ENCODE data around the gene HSPB6.
"Not testable (repeated sequence)": the region's sequence is repeated elsewhere in the genome, so short reads cannot be mapped to it uniquely, and the experiment has no call there.

Gene HSPB6

GRCh38 chr19:35731779-35732405 lies 24.9 kb downstream of the HSPB6 start:
- DNase-seq (ENCODE audit: low read depth): no peak

- no peak for DNase-seq (ENCODE audit: low read depth)
Observed at GRCh38 chr19:35731353-35731752, 25.5 kb downstream of the HSPB6 start.

GRCh38 chr19:35730326-35730725 lies 26.5 kb downstream of the HSPB6 start:
- DNase-seq (ENCODE audit: low read depth): no peak

GRCh38 chr19:35729763-35730162 lies 27.1 kb downstream of the HSPB6 start:
- DNase-seq (ENCODE audit: low read depth): no peak

- no peak for DNase-seq (ENCODE audit: low read depth)
Observed at GRCh38 chr19:35729021-35729420, 27.8 kb downstream of the HSPB6 start.

GRCh38 chr19:35727956-35728706 lies 28.7 kb downstream of the HSPB6 start:
- DNase-seq (ENCODE audit: low read depth): no peak

GRCh38 chr19:35727053-35727955 lies 29.5 kb downstream of the HSPB6 start:
- no peak for DNase-seq (ENCODE audit: low read depth)

GRCh38 chr19:35725216-35725861 lies 31.5 kb downstream of the HSPB6 start:
- no peak for DNase-seq (ENCODE audit: low read depth)

- no peak for DNase-seq (ENCODE audit: low read depth)
Observed at GRCh38 chr19:35724560-35724959, 32.3 kb downstream of the HSPB6 start.

GRCh38 chr19:35724132-35724531 lies 32.7 kb downstream of the HSPB6 start:
- DNase-seq (ENCODE audit: low read depth): not testable (repeated sequence)

- no peak for DNase-seq (ENCODE audit: low read depth)
Observed at GRCh38 chr19:35723671-35724070, 33.2 kb downstream of the HSPB6 start.

- DNase-seq (ENCODE audit: low read depth): no peak
Observed at GRCh38 chr19:35722897-35723296, 33.9 kb downstream of the HSPB6 start.

GRCh38 chr19:35722461-35722860 lies 34.4 kb downstream of the HSPB6 start:
- no peak for DNase-seq (ENCODE audit: low read depth)

- DNase-seq (ENCODE audit: low read depth): no peak
Observed at GRCh38 chr19:35721374-35721773, 35.5 kb downstream of the HSPB6 start.

GRCh38 chr19:35720648-35721047 lies 36.2 kb downstream of the HSPB6 start:
- DNase-seq (ENCODE audit: low read depth): no peak

GRCh38 chr19:35720163-35720524 lies 36.7 kb downstream of the HSPB6 start:
- DNase-seq (ENCODE audit: low read depth): no peak

GRCh38 chr19:35719402-35720162 lies 37.2 kb downstream of the HSPB6 start:
- DNase-seq (ENCODE audit: low read depth): no peak

- DNase-seq (ENCODE audit: low read depth): no peak
Observed at GRCh38 chr19:35718345-35719041, 38.3 kb downstream of the HSPB6 start.

GRCh38 chr19:35717665-35718344 lies 39.0 kb downstream of the HSPB6 start, which contains the start of gene KMT2B:
Gene KMT2B, plus strand, starts transcription at chr19:35718003. Its CDS starts 16 bp downstream, at chr19:35718019.
- DNase-seq (ENCODE audit: low read depth): no peak

All from stimulated activated CD8-positive, alpha-beta memory T cell treated with anti-CD3 and anti-CD28 coated beads, Interleukin-15, amount 100 ng/mL, for 1 hour (primary cell).